Keratinocyte (primary cell): ENCODE results near the gene KIAA1191. TPM values are rescaled to one million over a fixed set of nuclear protein-coding genes. Genes with fewer than 3 reads are reported as not detected.

ENCODE experiments used
- DNase-seq: peaks from one replicate; pipeline ENCODE4 v3.0.0-alpha.2; 2011; ENCODE audit warnings: low read depth, missing footprints, low spot score
- FAIRE-seq: peaks from 2 replicates; lab custom pipeline; 2011; peaks lifted over from hg19 to GRCh38; lab: Jason Lieb, UNC
- H2AFZ ChIP-seq: 2 replicates; pipeline ENCODE4 v1.6.0; 2012; ENCODE audit warnings: low read length, control low read depth, inconsistent platforms; ENCODE audit not compliant: control insufficient read depth
- H3K27ac ChIP-seq: 2 replicates; pipeline ENCODE4 v1.5.1; 2011; ENCODE audit warnings: low read length; ENCODE audit not compliant: control insufficient read depth, insufficient read depth
- H3K27me3 ChIP-seq: 3 replicates; pipeline ENCODE4 v1.6.0; 2011; ENCODE audit warnings: low read length; ENCODE audit not compliant: control insufficient read depth, insufficient read depth; ENCODE audit errors: extremely low read depth
- H3K36me3 ChIP-seq, 2 experiments: 2 replicates in 1 of 2; 3 replicates in 1 of 2; pipeline ENCODE4 v1.5.1; 2011; ENCODE audit warnings: low read length in 2 of 2, mild to moderate bottlenecking in 1 of 2; ENCODE audit not compliant: control insufficient read depth in 2 of 2, insufficient read depth in 2 of 2; ENCODE audit errors: extremely low read depth in 1 of 2
- H3K4me1 ChIP-seq: 3 replicates; pipeline ENCODE4 v1.5.1; 2011; ENCODE audit warnings: low read length; ENCODE audit not compliant: control insufficient read depth, insufficient read depth; ENCODE audit errors: extremely low read depth
- H3K4me2 ChIP-seq: 3 replicates; pipeline ENCODE4 v1.6.0; 2011; ENCODE audit warnings: low read depth, low read length; ENCODE audit not compliant: control insufficient read depth, insufficient read depth; ENCODE audit errors: extremely low read depth
- H3K4me3 ChIP-seq, 3 experiments: fragments of 200-600 bp in 1 of 3; sonication (generic) in 1 of 3; 2 replicates in 2 of 3; 3 replicates in 1 of 3; pipeline ENCODE4 v1.5.1; 2011 to 2016; ENCODE audit warnings: low read length in 3 of 3, mild to moderate bottlenecking in 3 of 3, control low read depth in 2 of 3, inconsistent platforms in 1 of 3, low read depth in 1 of 3, mixed read lengths in 1 of 3, mixed run types in 1 of 3, moderate library complexity in 1 of 3; ENCODE audit not compliant: control insufficient read depth in 2 of 3, insufficient read depth in 2 of 3; ENCODE audit errors: extremely low read depth in 1 of 3
- H3K79me2 ChIP-seq: 2 replicates; pipeline ENCODE4 v1.6.0; 2012; ENCODE audit warnings: low read length; ENCODE audit not compliant: control insufficient read depth, insufficient read depth
- H3K9ac ChIP-seq: 3 replicates; pipeline ENCODE4 v1.6.0; 2011; ENCODE audit warnings: low read length; ENCODE audit not compliant: control insufficient read depth, insufficient read depth; ENCODE audit errors: extremely low read depth
- H3K9me1 ChIP-seq: 3 replicates; pipeline ENCODE4 v1.6.0; 2011; ENCODE audit warnings: low read length; ENCODE audit not compliant: control insufficient read depth, insufficient read depth; ENCODE audit errors: extremely low read depth
- H3K9me3 ChIP-seq: 2 replicates; pipeline ENCODE4 v1.5.1; 2012; ENCODE audit warnings: low read depth, low read length; ENCODE audit not compliant: control insufficient read depth
- H4K20me1 ChIP-seq: 3 replicates; pipeline ENCODE4 v1.6.0; 2011; ENCODE audit warnings: low read length; ENCODE audit not compliant: control insufficient read depth, insufficient read depth; ENCODE audit errors: extremely low read depth
- EZH2 ChIP-seq: IDR thresholded peaks from one replicate; pipeline ENCODE4 v1.6.1; 2012; ENCODE audit warnings: inconsistent platforms, mild to moderate bottlenecking, low read length, moderate library complexity
- dilution Hi-C: fragments of 300-500 bp; cut with MboI; formaldehyde crosslinking; loops from one replicate; pipeline ENCODE4 v1.7.0; 2020; ENCODE audit warnings: low sequenced_read_pairs; ENCODE audit not compliant: extremely low pct_ligation_motif_present
- polyA plus RNA-seq, 5 experiments: library from polyadenylated mRNA; depleted of rRNA in 3 of 5; stranded (reverse) in 3 of 5; stranded (forward) in 1 of 5; unstranded in 1 of 5; fragments of >200 nt; gene quantifications; 1 replicate in 1 of 5; 2 replicates in 3 of 5; 3 replicates in 1 of 5; pipeline versions ENCODE4 v1.2.1 to v1.2.3, GENCODE V29; 2011 to 2012; ENCODE audit warnings: missing spikeins in 2 of 5, low read depth in 1 of 5, low replicate concordance in 1 of 5
- TF ChIP-seq, protein P1 (sequence below), 3 experiments: IDR thresholded peaks in 1 of 3; conservative IDR thresholded peaks in 1 of 3; optimal IDR thresholded peaks in 1 of 3; 2 replicates in 2 of 3; 3 replicates in 1 of 3; pipeline versions ENCODE3 to v1.5.1; 2011; ENCODE audit warnings: low read length in 3 of 3, mild to moderate bottlenecking in 3 of 3, moderate library complexity in 2 of 3, control low read depth in 1 of 3, inconsistent platforms in 1 of 3; ENCODE audit not compliant: insufficient read depth in 2 of 3; ENCODE audit errors: extremely low read depth in 1 of 3

The KIAA1191 gene
- polyA plus RNA-seq, 1 donor (not counting 4 experiments of a cell fraction or from before 2014, with no cell fraction given), result 100 TPM

- peak; percentile 93 for FAIRE-seq
- Histone ChIP-seq H3K4me1 (peaks cover 34% of the 10 kb centered on the region), H3K27ac (peak overlapping the region; percentile 68)
These were observed 39.0 kb upstream of the KIAA1191 start for GRCh38 chr5:176400382-176401156.

GRCh38 chr5:176397736-176398420 is 36.3 kb upstream of the KIAA1191 start:
- Histone ChIP-seq H3K4me3 (no peak overlapping the region), H3K4me1 (peaks cover 25% of the 10 kb centered on the region), H4K20me1 (no peaks in the 10 kb centered on the region), H3K27ac (no peak overlapping the region), H2AFZ (no peak overlapping the region), H3K36me3 (peaks cover 43 to 44% of the 10 kb centered on the region in 2 experiments), H3K79me2 (peaks cover 46% of the 10 kb centered on the region), H3K9me1 (no peaks in the 10 kb centered on the region), H3K4me2 (no peak overlapping the region), H3K27me3 (no peaks in the 10 kb centered on the region), H3K9ac (no peak overlapping the region), H3K9me3 (no peaks in the 10 kb centered on the region)
- TF ChIP-seq, protein P1, sequence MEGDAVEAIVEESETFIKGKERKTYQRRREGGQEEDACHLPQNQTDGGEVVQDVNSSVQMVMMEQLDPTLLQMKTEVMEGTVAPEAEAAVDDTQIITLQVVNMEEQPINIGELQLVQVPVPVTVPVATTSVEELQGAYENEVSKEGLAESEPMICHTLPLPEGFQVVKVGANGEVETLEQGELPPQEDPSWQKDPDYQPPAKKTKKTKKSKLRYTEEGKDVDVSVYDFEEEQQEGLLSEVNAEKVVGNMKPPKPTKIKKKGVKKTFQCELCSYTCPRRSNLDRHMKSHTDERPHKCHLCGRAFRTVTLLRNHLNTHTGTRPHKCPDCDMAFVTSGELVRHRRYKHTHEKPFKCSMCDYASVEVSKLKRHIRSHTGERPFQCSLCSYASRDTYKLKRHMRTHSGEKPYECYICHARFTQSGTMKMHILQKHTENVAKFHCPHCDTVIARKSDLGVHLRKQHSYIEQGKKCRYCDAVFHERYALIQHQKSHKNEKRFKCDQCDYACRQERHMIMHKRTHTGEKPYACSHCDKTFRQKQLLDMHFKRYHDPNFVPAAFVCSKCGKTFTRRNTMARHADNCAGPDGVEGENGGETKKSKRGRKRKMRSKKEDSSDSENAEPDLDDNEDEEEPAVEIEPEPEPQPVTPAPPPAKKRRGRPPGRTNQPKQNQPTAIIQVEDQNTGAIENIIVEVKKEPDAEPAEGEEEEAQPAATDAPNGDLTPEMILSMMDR (optimal IDR thresholded peaks at IDR 0.05 in 1 of 3, IDR thresholded peaks at IDR 0.05 in 1 of 3, conservative IDR thresholded peaks at IDR 0.05 in 1 of 3; ENCODE audit: extremely low read depth in 1 of 3, insufficient read depth in 2 of 3, low read length in 3 of 3), result no peak
- TF ChIP-seq EZH2, result no peak
- DNase-seq (no peak), FAIRE-seq (no peak)
- dilution Hi-C loops, result no loop called here

More at GRCh38 chr5:176400382-176401156, 39.0 kb upstream of the KIAA1191 start:
- peak overlapping the region; percentile 77 for H3K4me2 ChIP-seq
- peaks cover 58% of the 10 kb centered on the region for H3K79me2 ChIP-seq
- TF ChIP-seq EZH2, result no peak
- TF ChIP-seq, protein P1 (optimal IDR thresholded peaks at IDR 0.05 in 1 of 3, IDR thresholded peaks at IDR 0.05 in 1 of 3, conservative IDR thresholded peaks at IDR 0.05 in 1 of 3; ENCODE audit: extremely low read depth in 1 of 3, insufficient read depth in 2 of 3, low read length in 3 of 3), result peak in 1 of 3 experiments; percentile 5
- H4K20me1 ChIP-seq, result no peaks in the 10 kb centered on the region
- H3K9me1 ChIP-seq, result no peaks in the 10 kb centered on the region
- H2AFZ ChIP-seq, result no peak overlapping the region
- H3K36me3 ChIP-seq, result peaks cover 27 to 36% of the 10 kb centered on the region in 2 experiments
- H3K4me3 ChIP-seq, result peak overlapping the region in 2 of 3 experiments; percentile 26 to 32
- H3K9me3 ChIP-seq, result no peaks in the 10 kb centered on the region
- DNase-seq, result no peak
- peak overlapping the region; percentile 62 for H3K9ac ChIP-seq
- no peaks in the 10 kb centered on the region for H3K27me3 ChIP-seq
- dilution Hi-C loops, result no loop called here
